Measurements from ENCODE around the gene TRIM31.

- TF ChIP-seq GABPB1 (CRISPR knock-in tag; IDR thresholded peaks at IDR 0.05) (no peak), MAX (CRISPR knock-in tag; IDR thresholded peaks at IDR 0.05) (peak; percentile 76), ATF1 (CRISPR knock-in tag; IDR thresholded peaks at IDR 0.05) (no peak), NFYB (CRISPR knock-in tag; conservative IDR thresholded peaks at IDR 0.05; ENCODE audit: low read depth) (no peak), ZMAT4 (CRISPR knock-in tag; IDR thresholded peaks at IDR 0.05) (no peak), USF2 (CRISPR knock-in tag; IDR thresholded peaks at IDR 0.05) (no peak), SMAD3 (CRISPR knock-in tag; IDR thresholded peaks at IDR 0.05; ENCODE audit: borderline replicate concordance) (no peak), CREM (CRISPR knock-in tag; IDR thresholded peaks at IDR 0.05) (no peak), TEAD1 (CRISPR knock-in tag; IDR thresholded peaks at IDR 0.05) (no peak)
- TF ChIP-seq, protein P1, sequence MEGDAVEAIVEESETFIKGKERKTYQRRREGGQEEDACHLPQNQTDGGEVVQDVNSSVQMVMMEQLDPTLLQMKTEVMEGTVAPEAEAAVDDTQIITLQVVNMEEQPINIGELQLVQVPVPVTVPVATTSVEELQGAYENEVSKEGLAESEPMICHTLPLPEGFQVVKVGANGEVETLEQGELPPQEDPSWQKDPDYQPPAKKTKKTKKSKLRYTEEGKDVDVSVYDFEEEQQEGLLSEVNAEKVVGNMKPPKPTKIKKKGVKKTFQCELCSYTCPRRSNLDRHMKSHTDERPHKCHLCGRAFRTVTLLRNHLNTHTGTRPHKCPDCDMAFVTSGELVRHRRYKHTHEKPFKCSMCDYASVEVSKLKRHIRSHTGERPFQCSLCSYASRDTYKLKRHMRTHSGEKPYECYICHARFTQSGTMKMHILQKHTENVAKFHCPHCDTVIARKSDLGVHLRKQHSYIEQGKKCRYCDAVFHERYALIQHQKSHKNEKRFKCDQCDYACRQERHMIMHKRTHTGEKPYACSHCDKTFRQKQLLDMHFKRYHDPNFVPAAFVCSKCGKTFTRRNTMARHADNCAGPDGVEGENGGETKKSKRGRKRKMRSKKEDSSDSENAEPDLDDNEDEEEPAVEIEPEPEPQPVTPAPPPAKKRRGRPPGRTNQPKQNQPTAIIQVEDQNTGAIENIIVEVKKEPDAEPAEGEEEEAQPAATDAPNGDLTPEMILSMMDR (IDR thresholded peaks at IDR 0.05): no peak
- TF ChIP-seq, protein P2, sequence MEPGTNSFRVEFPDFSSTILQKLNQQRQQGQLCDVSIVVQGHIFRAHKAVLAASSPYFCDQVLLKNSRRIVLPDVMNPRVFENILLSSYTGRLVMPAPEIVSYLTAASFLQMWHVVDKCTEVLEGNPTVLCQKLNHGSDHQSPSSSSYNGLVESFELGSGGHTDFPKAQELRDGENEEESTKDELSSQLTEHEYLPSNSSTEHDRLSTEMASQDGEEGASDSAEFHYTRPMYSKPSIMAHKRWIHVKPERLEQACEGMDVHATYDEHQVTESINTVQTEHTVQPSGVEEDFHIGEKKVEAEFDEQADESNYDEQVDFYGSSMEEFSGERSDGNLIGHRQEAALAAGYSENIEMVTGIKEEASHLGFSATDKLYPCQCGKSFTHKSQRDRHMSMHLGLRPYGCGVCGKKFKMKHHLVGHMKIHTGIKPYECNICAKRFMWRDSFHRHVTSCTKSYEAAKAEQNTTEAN (CRISPR knock-in tag; IDR thresholded peaks at IDR 0.05): no peak; the same call in 1 of the 2 replicates
Observed at GRCh38 chr6:30075094-30075789, 37.6 kb downstream of the TRIM31 start, which contains the start of gene RNF39.
